Epithelial cell of proximal tubule (primary cell): Measurements from ENCODE around the gene U2AF2. TPM values are rescaled to one million over a fixed set of nuclear protein-coding genes. Genes with fewer than 3 reads are reported as not detected.

Experiments
- DNase-seq: peaks from one replicate; pipeline ENCODE4 v3.0.0-alpha.2; 2011; ENCODE audit warnings: low read depth
- H3K4me3 ChIP-seq: 2 replicates; pipeline ENCODE4 v1.5.1; 2011; ENCODE audit warnings: low read depth, mild to moderate bottlenecking, low read length
- total RNA-seq: library from RNA; depleted of rRNA; stranded (reverse); fragments of >200 nt; gene quantifications from 2 replicates; pipeline ENCODE4 v1.2.3, GENCODE V29; 2015
- TF ChIP-seq, protein P1 (sequence below): conservative IDR thresholded peaks from 2 replicates; pipeline ENCODE4 v1.5.1; 2012; ENCODE audit warnings: low read depth, mild to moderate bottlenecking, low read length

The U2AF2 gene
- total RNA-seq, 1 donor from 2014 or later, result 142 TPM

- DNase-seq, result no peak
- TF ChIP-seq, protein P1, sequence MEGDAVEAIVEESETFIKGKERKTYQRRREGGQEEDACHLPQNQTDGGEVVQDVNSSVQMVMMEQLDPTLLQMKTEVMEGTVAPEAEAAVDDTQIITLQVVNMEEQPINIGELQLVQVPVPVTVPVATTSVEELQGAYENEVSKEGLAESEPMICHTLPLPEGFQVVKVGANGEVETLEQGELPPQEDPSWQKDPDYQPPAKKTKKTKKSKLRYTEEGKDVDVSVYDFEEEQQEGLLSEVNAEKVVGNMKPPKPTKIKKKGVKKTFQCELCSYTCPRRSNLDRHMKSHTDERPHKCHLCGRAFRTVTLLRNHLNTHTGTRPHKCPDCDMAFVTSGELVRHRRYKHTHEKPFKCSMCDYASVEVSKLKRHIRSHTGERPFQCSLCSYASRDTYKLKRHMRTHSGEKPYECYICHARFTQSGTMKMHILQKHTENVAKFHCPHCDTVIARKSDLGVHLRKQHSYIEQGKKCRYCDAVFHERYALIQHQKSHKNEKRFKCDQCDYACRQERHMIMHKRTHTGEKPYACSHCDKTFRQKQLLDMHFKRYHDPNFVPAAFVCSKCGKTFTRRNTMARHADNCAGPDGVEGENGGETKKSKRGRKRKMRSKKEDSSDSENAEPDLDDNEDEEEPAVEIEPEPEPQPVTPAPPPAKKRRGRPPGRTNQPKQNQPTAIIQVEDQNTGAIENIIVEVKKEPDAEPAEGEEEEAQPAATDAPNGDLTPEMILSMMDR, result no peak
- peak within 1 kb of the TSS; percentile 85 for H3K4me3 ChIP-seq
Measured at GRCh38 chr19:55643003-55643886, 11.6 kb upstream of the U2AF2 start, which contains the start of gene ZNF581. ZNF581 (plus strand) TSS chr19:55643649; CDS start chr19:55644572, 923 bp downstream.

- no peak for DNase-seq
- TF ChIP-seq, protein P1, result no peak
- peak overlapping the region; percentile 85 for H3K4me3 ChIP-seq
Measured at GRCh38 chr19:55643887-55644176, 11.0 kb upstream of the U2AF2 start.

DNA sequence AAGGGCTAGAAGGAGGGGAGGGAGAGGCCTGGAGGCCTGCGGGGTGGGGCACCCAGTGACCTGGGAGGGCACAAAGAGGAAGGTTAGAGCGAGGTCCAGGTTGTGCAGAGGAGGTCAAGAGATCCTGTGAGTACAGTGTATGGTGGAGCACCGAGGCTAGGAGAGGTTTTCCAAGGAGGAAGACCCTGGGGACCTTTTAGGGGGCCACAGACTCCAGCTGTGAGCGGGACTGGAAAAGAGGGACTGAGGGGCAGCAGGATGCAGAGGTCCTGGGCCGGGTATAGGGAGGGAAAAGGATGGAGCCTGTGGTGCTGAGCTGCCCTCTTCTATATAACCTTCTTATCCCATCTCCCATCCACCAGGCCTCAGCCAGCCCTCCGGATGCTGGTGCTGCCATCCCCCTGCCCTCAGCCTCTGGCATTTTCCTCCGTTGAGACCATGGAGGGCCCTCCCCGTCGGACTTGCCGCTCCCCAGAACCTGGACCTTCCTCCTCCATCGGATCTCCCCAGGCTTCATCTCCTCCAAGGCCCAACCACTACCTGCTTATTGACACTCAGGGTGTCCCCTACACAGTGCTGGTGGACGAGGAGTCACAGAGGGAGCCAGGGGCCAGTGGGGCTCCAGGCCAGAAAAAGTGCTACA is 10.5 kb upstream of the U2AF2 start:
- peak overlapping the region; percentile 85 for H3K4me3 ChIP-seq
- TF ChIP-seq, protein P1, result no peak
- DNase-seq, result no peak

DNA sequence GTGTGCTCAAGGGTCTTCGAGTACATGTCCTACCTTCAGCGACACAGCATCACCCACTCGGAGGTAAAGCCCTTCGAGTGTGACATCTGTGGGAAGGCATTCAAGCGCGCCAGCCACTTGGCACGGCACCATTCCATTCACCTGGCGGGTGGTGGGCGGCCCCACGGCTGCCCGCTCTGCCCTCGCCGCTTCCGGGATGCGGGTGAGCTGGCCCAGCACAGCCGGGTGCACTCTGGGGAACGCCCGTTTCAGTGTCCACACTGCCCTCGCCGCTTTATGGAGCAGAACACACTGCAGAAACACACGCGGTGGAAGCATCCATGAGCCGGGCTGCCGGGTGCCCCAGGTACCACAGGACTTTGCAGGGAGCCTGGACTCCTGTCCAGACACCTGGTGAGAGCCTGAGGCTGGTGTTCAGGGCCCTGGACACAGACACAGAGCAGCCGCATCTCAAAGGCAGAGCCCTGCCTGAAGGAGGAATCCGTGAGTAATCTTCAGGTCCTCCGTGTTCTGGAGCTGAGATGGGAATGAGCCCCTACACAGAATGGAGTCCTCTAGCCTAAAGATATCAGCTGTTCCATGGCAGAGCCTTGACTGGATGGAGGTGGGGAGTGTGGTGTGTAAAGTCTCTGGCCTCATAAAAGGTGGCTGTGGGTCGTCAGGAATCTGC is 9.9 kb upstream of the U2AF2 start:
- TF ChIP-seq, protein P1, result no peak
- H3K4me3 ChIP-seq, result peak overlapping the region; percentile 85
- no peak for DNase-seq

DNA sequence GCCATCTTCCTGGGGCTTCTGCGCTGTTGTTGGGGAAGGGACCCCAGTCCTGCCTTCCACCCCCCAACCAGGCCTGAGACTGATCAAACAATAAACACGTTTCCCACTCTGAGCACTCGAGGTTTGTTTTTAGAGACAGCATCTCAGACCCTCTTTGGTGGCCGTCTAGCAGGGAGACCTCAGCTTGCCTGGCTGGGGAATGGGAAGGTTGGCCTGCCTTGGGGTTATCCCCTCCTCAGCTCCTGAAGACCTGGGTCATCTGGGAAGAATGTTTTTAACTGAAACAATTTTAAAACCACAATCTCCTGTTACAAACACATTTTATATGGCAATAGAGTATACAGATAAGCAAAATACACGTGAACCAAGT is 9.3 kb upstream of the U2AF2 start:
- DNase-seq, result no peak
- TF ChIP-seq, protein P1, result no peak
- peak overlapping the region; percentile 85 for H3K4me3 ChIP-seq

GRCh38 chr19:55646889-55647731 is 7.7 kb upstream of the U2AF2 start:
- no peak for DNase-seq
- H3K4me3 ChIP-seq, result peak overlapping the region; percentile 88
- TF ChIP-seq, protein P1, result no peak
